GM04503 (cell line): ENCODE results near the gene EVC.

Experiments
- DNase-seq: peaks from one replicate; pipeline ENCODE4 v3.0.0-alpha.2; 2012; ENCODE audit warnings: low read depth

The EVC gene

GRCh38 chr4:5710961-5711478 lies at the start of gene EVC:
TSS of gene EVC (plus strand) at chr4:5711201. CDS start at chr4:5711381, 180 bp downstream.
- DNase-seq: no peak

- DNase-seq: no peak
Measured at GRCh38 chr4:5661237-5661636, 49.8 kb upstream of the EVC start.

DNA sequence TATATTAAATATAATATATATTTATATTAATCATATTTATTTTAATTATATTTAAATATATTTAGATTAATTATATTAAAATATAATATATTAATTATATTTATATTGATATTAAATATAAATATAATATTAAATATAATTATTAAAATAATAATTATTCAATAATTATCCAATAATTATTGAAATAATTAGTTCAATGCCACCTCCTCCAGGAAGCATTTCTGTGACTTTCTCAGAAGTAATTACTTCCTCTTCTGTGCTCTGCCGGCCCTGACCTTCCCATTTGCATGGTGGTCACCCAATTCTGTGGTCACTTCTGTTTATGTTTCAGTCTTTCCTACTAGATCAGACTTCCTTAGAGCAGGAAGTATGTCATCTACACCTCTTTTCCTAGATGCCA lies 48.4 kb upstream of the EVC start:
- no peak for DNase-seq

- DNase-seq: no peak
Measured at GRCh38 chr4:5664778-5665177, 46.2 kb upstream of the EVC start.

DNA sequence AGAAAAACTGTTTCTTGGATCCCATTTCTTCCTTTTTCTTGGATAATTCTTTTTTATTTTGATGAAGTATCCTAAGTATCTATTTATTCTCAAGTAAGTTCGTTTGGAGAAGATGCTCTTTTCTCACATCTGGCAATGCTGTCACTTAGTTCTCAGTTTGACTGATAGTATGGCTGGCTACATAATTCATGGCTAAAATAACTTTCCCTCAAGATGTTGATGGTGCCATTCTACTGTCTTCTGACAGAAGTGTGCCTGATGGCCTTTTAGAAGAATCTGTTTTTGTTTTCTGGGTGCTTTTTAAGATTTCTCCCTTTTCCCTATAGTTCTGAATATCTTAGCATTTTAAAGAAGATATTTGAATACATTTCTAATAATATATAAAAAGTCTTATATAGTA lies 44.3 kb upstream of the EVC start:
- no peak for DNase-seq

GRCh38 chr4:5676763-5677162 lies 34.2 kb upstream of the EVC start:
- DNase-seq: no peak

GRCh38 chr4:5678977-5679376 lies 32.0 kb upstream of the EVC start:
- DNase-seq: no peak

GRCh38 chr4:5683566-5683965 lies 27.4 kb upstream of the EVC start:
- DNase-seq: no peak

DNA sequence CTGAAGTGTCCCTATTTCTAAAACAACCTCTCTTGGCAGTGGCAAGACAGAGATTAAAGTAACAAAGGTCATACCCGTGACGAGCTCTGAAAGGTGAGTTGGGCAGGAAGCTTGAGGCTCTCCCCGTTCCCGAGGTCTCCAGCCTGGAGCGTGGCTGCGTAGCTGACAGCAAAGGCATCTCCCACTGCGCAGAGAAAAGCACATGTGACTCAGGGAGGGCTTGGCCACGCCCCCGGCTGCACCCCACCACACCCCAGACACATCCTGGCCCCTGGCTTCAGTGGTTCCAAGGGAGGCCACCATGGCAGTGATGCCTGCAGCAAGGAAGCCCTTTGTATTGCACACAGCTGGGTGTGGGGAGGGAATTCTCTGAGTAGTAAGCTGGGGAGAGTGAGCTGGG lies 25.7 kb upstream of the EVC start:
- no peak for DNase-seq

- no peak for DNase-seq
Measured at GRCh38 chr4:5686338-5686737, 24.7 kb upstream of the EVC start.

- DNase-seq: no peak
Measured at GRCh38 chr4:5689065-5689464, 21.9 kb upstream of the EVC start.

DNA sequence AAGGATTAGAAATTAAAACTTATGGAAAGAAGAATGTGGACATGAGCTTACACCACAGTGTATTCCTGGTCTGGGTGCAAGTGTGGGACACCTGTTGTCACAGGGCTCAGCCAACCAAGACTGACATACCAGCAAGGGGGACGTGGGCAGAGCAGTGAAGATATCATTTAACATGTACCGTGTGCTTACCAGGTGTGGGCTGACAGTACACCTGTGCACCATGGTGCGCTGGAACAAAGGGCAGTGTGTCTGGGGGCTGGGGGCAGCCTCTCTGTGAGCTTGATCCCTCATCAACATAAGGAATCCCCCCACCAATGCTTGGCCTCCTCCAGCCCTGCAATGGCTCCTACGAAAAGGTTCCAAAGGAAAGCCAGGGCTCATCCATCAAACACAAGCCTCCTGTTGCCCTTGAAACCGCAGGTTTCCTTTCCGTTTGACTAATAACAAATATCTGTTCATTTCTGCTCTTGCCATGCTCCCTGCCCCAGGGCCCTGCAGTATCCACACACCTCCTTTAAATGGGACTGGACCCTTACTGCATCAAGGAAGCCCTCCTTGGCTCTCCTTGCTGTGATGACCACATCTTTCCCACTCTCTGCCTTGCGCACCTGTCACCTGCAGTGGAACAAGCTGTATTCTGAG lies 19.4 kb upstream of the EVC start:
- no peak for DNase-seq

DNA sequence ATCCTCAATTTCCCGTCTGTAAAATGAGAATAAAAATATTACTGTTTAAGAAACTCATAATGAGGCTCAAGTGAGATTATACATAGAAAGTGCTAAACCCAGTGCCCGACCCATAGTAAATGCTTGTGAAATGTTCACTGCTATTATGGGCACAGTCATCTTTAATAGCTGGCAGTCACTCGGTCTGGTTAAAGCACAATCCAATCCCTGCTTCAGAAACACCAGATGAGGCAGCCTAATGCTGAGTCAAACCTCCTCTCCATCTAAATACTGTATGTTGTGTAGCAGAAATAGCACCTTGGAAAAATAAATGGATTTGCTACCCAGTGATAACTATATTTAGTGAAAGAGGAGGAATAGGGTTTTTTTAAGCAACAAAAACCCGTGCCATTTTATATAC lies 17.1 kb upstream of the EVC start:
- DNase-seq: no peak

DNA sequence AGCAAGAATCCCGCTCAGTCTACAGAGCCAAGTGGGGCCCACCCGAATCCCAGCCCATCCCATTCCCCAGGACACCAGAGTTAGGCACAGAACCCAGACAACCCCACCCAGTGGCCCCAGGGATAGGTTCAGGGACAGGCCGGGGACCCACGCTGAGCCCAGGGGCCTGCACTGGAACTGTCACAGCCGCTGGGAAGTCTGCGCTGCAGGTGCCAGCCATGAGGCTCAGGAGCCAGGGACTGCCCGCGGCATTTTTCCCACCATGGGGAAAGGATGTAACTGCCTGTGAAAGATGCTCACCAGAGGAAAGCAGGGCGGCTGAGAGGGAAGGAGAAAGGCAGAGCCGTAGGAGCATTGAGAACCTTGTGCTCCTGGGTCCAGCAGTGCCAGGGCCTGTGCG lies 14.7 kb upstream of the EVC start:
- no peak for DNase-seq

DNA sequence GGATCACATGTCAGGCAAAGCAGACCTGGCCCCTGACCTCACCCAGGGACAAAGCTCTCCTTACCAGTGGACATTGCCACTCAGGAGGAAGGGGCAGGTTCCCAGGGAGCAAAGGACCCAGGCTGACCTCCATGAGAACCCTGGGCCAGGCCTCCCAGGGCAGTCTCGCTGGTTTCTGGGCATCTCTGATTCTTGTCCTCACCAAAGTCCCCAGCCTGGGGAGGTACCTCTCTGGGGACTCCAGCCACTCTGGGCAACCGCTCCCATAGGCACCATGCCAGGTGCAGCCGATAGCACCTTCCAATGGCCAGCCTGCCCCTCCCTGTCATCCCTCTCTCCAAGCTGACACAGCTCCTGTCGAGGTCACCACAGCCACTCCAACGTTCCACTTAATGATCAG lies 10.5 kb upstream of the EVC start:
- no peak for DNase-seq

DNA sequence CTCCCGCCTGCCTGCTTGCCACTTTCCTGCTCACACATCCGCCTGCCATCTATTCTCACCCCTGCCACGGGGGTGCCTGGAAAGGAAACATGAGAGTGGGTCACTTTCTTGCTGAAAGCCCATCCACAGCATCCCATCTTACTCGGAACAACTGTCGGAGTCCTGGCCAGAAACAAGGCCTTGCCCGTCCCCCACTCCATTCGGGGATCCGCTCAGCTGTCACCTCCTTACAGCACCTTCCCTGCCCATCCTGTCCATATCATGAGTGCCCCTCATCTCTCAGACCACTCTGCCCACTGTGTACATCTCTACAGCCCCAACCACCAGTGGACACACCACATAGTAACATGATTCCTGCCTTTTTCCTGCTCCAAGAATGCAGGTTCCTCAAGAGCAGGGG lies 9.0 kb upstream of the EVC start:
- DNase-seq: no peak

- no peak for DNase-seq
Measured at GRCh38 chr4:5703831-5704230, 7.2 kb upstream of the EVC start.

DNA sequence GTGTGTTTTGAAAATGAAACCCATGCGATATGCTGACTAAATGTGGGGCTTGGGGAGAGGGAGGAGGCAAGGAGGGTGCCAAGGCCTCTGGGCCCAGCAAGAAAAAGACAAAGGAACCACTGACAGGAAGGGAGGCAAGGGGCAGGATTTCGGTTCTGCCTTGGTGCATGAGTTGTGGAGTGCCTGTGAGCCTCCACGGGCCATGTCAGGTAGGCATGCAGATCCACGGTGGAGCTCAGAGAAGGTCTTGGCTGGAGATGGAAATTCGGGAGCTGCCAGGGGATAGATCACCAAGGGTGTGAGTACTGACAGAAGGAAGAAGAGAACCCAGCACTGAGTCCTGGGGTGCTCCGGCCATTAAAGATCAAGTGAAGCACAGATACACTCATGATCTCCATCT lies 6.7 kb upstream of the EVC start:
- no peak for DNase-seq

- no peak for DNase-seq
Measured at GRCh38 chr4:5705647-5706320, 5.2 kb upstream of the EVC start.

- no peak for DNase-seq
Measured at GRCh38 chr4:5706486-5707290, 4.3 kb upstream of the EVC start.

DNA sequence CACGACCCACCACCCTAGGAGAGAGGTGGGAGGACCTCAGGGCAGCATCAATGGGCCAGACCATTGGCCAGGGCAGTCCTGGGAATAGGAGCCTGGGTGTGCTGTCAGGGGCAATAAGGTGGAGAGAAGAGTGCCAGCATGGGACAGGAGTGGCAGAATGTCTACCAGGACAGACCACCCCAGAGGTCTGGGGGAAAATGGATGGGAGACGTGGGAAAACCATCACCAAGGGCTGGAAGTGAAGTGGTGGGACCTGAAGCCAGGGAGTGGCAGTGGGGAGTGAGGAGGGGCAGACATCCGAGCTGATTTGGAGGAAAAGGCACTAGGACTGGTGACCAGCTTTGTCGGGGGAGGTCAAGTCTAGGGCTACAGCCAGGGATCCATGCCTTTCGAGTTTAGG lies 3.6 kb upstream of the EVC start:
- no peak for DNase-seq

- no peak for DNase-seq
Measured at GRCh38 chr4:5707778-5708448, 3.1 kb upstream of the EVC start.
